ENCODE data around the gene MAGED2.

DNA sequence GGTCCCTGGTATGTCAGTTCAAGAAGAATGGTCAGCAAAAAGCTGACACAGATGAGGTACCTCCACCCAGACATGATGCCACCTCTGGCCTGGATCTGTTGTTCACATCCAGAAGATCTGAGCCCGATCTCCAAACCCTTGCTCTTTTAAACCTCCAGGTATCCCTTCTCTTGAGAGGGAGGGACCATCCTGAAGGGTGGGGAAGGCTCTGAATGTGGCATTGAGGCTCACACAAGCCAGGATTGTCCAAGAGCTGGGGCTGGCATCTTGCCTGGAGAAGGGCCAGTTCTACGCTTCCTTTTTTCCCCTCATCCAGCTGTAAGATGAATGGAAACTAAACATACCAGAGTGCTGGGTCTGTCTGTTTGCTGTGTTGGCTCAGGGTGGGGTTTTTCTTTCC is 9.4 kb upstream of the MAGED2 start, which contains the start of gene ITIH6:
- TF ChIP-seq, protein P1, sequence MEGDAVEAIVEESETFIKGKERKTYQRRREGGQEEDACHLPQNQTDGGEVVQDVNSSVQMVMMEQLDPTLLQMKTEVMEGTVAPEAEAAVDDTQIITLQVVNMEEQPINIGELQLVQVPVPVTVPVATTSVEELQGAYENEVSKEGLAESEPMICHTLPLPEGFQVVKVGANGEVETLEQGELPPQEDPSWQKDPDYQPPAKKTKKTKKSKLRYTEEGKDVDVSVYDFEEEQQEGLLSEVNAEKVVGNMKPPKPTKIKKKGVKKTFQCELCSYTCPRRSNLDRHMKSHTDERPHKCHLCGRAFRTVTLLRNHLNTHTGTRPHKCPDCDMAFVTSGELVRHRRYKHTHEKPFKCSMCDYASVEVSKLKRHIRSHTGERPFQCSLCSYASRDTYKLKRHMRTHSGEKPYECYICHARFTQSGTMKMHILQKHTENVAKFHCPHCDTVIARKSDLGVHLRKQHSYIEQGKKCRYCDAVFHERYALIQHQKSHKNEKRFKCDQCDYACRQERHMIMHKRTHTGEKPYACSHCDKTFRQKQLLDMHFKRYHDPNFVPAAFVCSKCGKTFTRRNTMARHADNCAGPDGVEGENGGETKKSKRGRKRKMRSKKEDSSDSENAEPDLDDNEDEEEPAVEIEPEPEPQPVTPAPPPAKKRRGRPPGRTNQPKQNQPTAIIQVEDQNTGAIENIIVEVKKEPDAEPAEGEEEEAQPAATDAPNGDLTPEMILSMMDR (IDR thresholded peaks at IDR 0.05) = no peak
- TF ChIP-seq POLR2AphosphoS5 (IDR thresholded peaks at IDR 0.05) (no peak), POLR2A (IDR thresholded peaks at IDR 0.05) (no peak), EP300 (IDR thresholded peaks at IDR 0.05) (no peak)

Measured in upper lobe of left lung (tissue), 4 donors.